Endodermal cell (in vitro differentiated cells): ENCODE data around the gene UMAD1. TPM values are rescaled to one million over a fixed set of nuclear protein-coding genes. Genes with fewer than 3 reads are reported as not detected.

Source experiments
- DNase-seq: peaks from one replicate; pipeline ENCODE4 v3.0.0-alpha.2; 2017
- H3K27ac ChIP-seq: 2 replicates; pipeline ENCODE4 v1.5.1; 2013; ENCODE audit warnings: mild to moderate bottlenecking, low read depth, low read length, moderate library complexity
- H3K27me3 ChIP-seq: 2 replicates; pipeline ENCODE4 v1.6.1; 2013; ENCODE audit warnings: mild to moderate bottlenecking, low read length, moderate library complexity; ENCODE audit not compliant: insufficient read depth, control insufficient read depth, poor library complexity, severe bottlenecking
- H3K36me3 ChIP-seq: 2 replicates; pipeline ENCODE4 v1.7.0; 2013; ENCODE audit warnings: mild to moderate bottlenecking, low read length, moderate library complexity; ENCODE audit not compliant: control insufficient read depth, insufficient read depth
- H3K4me1 ChIP-seq: one replicate; pipeline ENCODE4 v1.7.0; 2013; ENCODE audit warnings: low read length; ENCODE audit not compliant: control insufficient read depth, insufficient read depth
- H3K4me3 ChIP-seq: 2 replicates; pipeline ENCODE4 v1.5.1; 2013; ENCODE audit warnings: mild to moderate bottlenecking, low read length, moderate library complexity
- H3K9ac ChIP-seq: 2 replicates; pipeline ENCODE4 v1.6.1; 2013; ENCODE audit warnings: mild to moderate bottlenecking, low read length, moderate library complexity; ENCODE audit not compliant: poor library complexity, severe bottlenecking; ENCODE audit errors: extremely low read depth
- H3K9me3 ChIP-seq: 2 replicates; pipeline ENCODE4 v1.6.1; 2013; ENCODE audit warnings: mild to moderate bottlenecking, low read length, moderate library complexity; ENCODE audit not compliant: control insufficient read depth
- H3K27ac Mint-ChIP-seq: 2 replicates; pipeline ENCODE4 v1.8.0; 2020; ENCODE audit warnings: mixed read lengths
- H3K27me3 Mint-ChIP-seq: 2 replicates; pipeline ENCODE4 v1.8.0; 2021; ENCODE audit warnings: mild to moderate bottlenecking, mixed read lengths; ENCODE audit not compliant: insufficient read depth
- H3K36me3 Mint-ChIP-seq: 2 replicates; pipeline ENCODE4 v1.8.0; 2020; ENCODE audit warnings: low read depth, mixed read lengths
- H3K4me1 Mint-ChIP-seq: 2 replicates; pipeline ENCODE4 v1.8.0; 2020; ENCODE audit warnings: mixed read lengths
- H3K4me3 Mint-ChIP-seq: 2 replicates; pipeline ENCODE4 v1.8.0; 2020; ENCODE audit warnings: mild to moderate bottlenecking, moderate library complexity, mixed read lengths
- H3K9me3 Mint-ChIP-seq: 2 replicates; pipeline ENCODE4 v1.8.0; 2020; ENCODE audit warnings: mild to moderate bottlenecking, mixed read lengths
- WGBS, 2 experiments: methylation state at CpG; one replicate each; pipeline versions ENCODE4 v1.1.5 to v1.1.7; 2013; ENCODE audit warnings: missing lambda C conversion rate in 2 of 2, mixed read lengths in 1 of 2; ENCODE audit not compliant: insufficient coverage in 1 of 2, insufficient read length in 1 of 2; 5-methylcytosine and 5-hydroxymethylcytosine counted together
- total RNA-seq, 2 donors: library from RNA; stranded (reverse); fragmentation: NEBNext Ultra II Directional in 1 of 2; extraction: Animal tissue kit (Norgen Biotek cat#: 25700) in 1 of 2; gene quantifications; 2 replicates in 1 of 2; 3 replicates in 1 of 2; pipeline ENCODE4 v1.2.1, GENCODE V29; 2021
- TF ChIP-seq, protein P1 (sequence below): fragments of 200-600 bp; sonication (generic); conservative IDR thresholded peaks from 2 replicates; pipeline ENCODE4 v1.5.0; 2021; ENCODE audit warnings: antibody characterized with exemption, mild to moderate bottlenecking

The UMAD1 gene
- total RNA-seq, 2 donors from 2014 or later = 9.7 to 10.3 TPM

DNA sequence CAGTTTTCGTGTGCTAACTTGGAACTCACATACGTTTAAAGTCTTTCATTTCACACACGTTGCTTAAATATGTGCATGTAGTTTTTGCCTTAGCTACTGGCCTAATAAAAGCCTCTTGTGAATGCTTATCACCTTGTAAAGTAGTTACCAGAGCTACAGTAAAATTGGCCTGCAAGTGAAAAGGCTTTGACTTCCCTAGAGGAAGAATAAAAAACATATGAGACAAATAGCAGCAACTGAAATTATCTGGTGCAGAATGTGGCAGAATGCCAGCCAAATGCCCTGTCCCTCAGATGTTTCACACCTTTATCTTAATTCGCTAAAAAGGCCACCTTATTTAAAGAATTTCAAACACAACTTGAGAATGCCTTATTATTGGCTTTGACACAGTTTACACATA lies 105.9 kb downstream of the UMAD1 start:
- no peak for DNase-seq
- H3K9me3 Mint-ChIP-seq = no peaks in the 10 kb centered on the region
- H3K27me3 Mint-ChIP-seq = no peaks in the 10 kb centered on the region
- no peak overlapping the region for H3K27ac ChIP-seq
- peaks cover 13% of the 10 kb centered on the region for H3K4me1 Mint-ChIP-seq
- H3K4me3 Mint-ChIP-seq = no peak overlapping the region
- no peaks in the 10 kb centered on the region for H3K36me3 ChIP-seq
- WGBS, 2 experiments = 81 to 97% methylated on average over 4 of the region's 4 CpGs
- no peaks in the 10 kb centered on the region for H3K27me3 ChIP-seq
- H3K4me3 ChIP-seq = no peak overlapping the region
- no peaks in the 10 kb centered on the region for H3K9me3 ChIP-seq
- H3K27ac Mint-ChIP-seq = no peak overlapping the region
- H3K9ac ChIP-seq = no peak overlapping the region
- no peaks in the 10 kb centered on the region for H3K36me3 Mint-ChIP-seq
- TF ChIP-seq, protein P1, sequence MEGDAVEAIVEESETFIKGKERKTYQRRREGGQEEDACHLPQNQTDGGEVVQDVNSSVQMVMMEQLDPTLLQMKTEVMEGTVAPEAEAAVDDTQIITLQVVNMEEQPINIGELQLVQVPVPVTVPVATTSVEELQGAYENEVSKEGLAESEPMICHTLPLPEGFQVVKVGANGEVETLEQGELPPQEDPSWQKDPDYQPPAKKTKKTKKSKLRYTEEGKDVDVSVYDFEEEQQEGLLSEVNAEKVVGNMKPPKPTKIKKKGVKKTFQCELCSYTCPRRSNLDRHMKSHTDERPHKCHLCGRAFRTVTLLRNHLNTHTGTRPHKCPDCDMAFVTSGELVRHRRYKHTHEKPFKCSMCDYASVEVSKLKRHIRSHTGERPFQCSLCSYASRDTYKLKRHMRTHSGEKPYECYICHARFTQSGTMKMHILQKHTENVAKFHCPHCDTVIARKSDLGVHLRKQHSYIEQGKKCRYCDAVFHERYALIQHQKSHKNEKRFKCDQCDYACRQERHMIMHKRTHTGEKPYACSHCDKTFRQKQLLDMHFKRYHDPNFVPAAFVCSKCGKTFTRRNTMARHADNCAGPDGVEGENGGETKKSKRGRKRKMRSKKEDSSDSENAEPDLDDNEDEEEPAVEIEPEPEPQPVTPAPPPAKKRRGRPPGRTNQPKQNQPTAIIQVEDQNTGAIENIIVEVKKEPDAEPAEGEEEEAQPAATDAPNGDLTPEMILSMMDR = no peak
- peaks cover 3% of the 10 kb centered on the region for H3K4me1 ChIP-seq

DNA sequence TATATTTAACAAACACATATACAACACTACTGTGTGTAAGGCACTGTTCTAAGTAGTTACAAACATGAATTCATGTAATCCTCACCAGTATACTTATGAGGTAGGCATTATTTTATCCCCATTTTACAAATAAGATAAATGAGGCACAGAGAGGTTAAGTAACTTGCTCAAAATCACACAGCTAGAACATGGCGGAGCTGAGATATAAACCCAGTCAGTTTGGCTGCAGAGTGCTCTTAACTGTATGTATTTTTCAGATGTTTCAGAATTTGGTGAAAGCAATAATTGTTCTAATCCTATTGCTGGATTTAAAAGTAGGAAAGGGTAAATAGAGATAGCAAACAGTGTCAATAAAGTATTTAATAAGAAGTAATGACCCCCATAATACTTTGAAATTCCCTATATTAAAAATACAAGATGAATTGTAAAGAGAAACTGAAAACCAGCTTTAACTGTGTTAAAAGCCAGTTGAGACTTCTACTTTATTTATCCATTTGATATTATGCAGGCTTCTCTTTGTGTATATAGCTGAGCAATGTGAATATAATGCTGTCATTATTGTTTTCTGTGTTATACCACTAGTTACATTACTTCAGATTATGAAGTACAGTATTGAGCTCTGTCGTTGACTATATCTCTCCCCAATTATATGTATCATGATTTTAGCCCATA lies 110.2 kb downstream of the UMAD1 start:
- Histone ChIP-seq H3K9me3 (no peaks in the 10 kb centered on the region), H3K27ac (no peak overlapping the region), H3K4me1 (peaks cover 3% of the 10 kb centered on the region), H3K9ac (no peak overlapping the region), H3K4me3 (no peak overlapping the region), H3K36me3 (no peaks in the 10 kb centered on the region), H3K27me3 (no peaks in the 10 kb centered on the region)
- DNase-seq = no peak
- Mint-ChIP-seq H3K36me3 (no peaks in the 10 kb centered on the region), H3K9me3 (no peaks in the 10 kb centered on the region), H3K4me1 (peaks cover 13% of the 10 kb centered on the region), H3K4me3 (no peak overlapping the region), H3K27ac (no peak overlapping the region), H3K27me3 (no peaks in the 10 kb centered on the region)
- 92 to 100% methylated on average over 1 of the region's 2 CpGs for WGBS, 2 experiments
- TF ChIP-seq, protein P1 = no peak

DNA sequence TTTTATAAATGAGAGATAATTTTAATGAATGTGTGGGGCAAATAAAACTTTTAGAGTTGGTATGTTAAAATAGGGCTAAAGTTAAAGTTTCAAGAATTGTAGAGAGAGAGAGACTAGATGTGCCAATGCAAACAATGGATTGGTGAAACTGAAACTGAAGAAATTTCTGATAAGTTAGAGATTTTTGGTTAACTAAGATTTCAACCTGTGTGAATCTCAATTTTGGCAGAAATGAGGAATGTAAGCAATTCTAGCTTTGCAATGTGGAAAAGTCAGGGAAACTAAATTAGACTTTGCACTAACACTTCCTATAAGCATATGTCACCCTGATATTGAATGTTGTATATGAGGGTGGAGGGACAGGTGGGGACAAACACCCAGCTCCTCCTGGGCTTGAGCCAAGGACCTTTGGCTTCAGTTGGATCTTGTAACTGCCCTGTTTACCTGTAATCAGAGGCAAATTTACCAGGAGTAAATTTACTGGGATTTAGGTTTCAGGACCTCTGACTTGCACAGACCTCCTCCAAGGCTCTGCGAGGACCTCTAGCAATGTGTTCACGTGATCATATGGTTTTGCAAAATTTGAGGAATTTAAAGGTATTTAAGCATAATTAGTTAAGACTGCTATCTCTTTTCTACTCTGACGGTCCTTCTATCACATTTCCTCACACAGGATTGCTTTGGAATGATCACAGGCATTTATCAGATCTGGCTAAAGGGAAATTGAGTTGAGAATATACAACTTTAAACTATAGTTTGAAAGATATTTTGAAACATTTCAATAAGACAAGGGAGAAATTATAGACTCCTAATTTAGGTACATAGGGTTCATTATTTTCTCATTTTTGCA lies 110.9 kb downstream of the UMAD1 start:
- no peaks in the 10 kb centered on the region for H3K27me3 Mint-ChIP-seq
- Histone ChIP-seq H3K9ac (no peak overlapping the region), H3K4me1 (peaks cover 2% of the 10 kb centered on the region), H3K36me3 (no peaks in the 10 kb centered on the region), H3K27me3 (no peaks in the 10 kb centered on the region), H3K27ac (no peak overlapping the region), H3K9me3 (no peaks in the 10 kb centered on the region), H3K4me3 (no peak overlapping the region)
- 74 to 82% methylated on average over 2 to 3 of the region's 3 CpGs for WGBS, 2 experiments
- no peak overlapping the region for H3K4me3 Mint-ChIP-seq
- H3K4me1 Mint-ChIP-seq = peaks cover 15% of the 10 kb centered on the region
- no peaks in the 10 kb centered on the region for H3K9me3 Mint-ChIP-seq
- H3K27ac Mint-ChIP-seq = no peak overlapping the region
- no peaks in the 10 kb centered on the region for H3K36me3 Mint-ChIP-seq
- DNase-seq = no peak
- TF ChIP-seq, protein P1 = no peak
